Body of pancreas (tissue), 4 donors: ENCODE measurements around the gene RBFOX2.

ENCODE experiments used
- POLR2A ChIP-seq, 3 donors: fragments of 450-650 bp; IDR thresholded peaks; one replicate each; pipeline ENCODE4 v1.6.1; 2016; ENCODE audit warnings: antibody characterized with exemption in 3 of 3, mild to moderate bottlenecking in 2 of 3
- TF ChIP-seq, protein P1 (sequence below), 7 experiments: fragments of 450-650 bp in 4 of 7; fragments of 200-600 bp in 3 of 7; sonication (generic) in 3 of 7; IDR thresholded peaks; one replicate each; pipeline ENCODE4 v1.5.1; 2016 to 2019; ENCODE audit warnings: antibody characterized with exemption in 7 of 7

DNA sequence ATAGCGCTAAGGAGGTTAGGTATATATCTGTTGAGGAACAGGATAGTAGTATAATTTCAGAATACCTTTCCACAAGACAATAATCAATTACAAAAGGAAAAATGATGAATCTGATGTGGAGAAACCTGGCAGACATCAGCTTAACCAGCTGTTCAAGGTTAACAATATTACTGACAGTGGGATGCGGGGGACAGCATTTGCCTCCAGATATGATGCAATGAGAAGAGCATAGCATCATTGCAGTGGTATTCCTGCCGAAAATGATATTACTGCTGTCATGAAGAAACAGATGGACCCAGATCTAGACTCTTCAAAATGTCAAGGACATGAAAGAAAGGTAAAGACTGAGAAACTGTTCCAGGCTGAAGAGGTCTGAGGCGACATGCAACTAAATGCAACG lies 49.7 kb downstream of the RBFOX2 start:
- TF ChIP-seq, protein P1, sequence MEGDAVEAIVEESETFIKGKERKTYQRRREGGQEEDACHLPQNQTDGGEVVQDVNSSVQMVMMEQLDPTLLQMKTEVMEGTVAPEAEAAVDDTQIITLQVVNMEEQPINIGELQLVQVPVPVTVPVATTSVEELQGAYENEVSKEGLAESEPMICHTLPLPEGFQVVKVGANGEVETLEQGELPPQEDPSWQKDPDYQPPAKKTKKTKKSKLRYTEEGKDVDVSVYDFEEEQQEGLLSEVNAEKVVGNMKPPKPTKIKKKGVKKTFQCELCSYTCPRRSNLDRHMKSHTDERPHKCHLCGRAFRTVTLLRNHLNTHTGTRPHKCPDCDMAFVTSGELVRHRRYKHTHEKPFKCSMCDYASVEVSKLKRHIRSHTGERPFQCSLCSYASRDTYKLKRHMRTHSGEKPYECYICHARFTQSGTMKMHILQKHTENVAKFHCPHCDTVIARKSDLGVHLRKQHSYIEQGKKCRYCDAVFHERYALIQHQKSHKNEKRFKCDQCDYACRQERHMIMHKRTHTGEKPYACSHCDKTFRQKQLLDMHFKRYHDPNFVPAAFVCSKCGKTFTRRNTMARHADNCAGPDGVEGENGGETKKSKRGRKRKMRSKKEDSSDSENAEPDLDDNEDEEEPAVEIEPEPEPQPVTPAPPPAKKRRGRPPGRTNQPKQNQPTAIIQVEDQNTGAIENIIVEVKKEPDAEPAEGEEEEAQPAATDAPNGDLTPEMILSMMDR (IDR thresholded peaks at IDR 0.05): no peak
- no peak for TF ChIP-seq POLR2A (IDR thresholded peaks at IDR 0.05)
